GM18867 (cell line): ENCODE data around the gene ADAM17.
"Not testable (repeated sequence)": the region's sequence is repeated elsewhere in the genome, so short reads cannot be mapped to it uniquely, and the experiment has no call there.

Experiments
- ATAC-seq: cut with Tn5 transposase; IDR thresholded peaks from one replicate; pipeline ENCODE4 v1.9.1; 2021; ENCODE audit warnings: mild to moderate bottlenecking, moderate library complexity; ENCODE audit not compliant: unreplicated experiment

The ADAM17 gene

DNA sequence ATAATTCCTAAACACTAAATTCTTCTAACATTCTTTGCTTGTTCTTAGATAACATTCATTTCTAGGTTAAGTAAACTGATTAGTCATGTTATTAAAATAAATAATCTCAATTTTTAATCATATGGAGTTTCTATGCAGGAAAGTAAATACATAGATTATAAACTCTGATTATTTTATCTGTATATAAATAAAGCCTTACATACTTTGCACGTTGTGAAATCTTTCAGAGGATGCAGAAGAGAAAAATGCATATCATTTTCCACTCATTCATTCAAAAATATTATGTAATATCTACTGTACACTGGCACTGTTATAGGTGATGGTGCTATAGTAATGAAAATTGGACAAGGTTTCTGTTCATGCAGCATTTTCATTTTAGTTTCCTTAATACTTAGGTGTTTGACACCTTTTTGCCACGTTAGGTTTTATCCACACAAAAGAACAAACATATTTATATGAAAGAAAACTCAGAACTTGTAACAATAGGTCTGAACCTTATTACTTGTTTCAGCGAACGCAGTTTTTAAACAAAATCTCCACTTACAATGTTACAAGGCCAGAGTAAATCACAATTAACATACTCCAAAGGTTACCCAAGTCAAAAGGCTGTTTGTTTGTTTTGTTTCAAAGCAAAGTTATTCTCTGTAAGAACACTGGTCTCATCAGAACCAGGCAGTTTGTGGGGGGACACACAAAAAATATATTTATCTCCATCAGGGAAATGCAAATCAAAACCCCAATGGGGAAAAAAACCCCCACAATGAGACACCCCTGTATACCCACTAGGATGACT is 27.4 kb downstream of the ADAM17 start:
- ATAC-seq, result no peak

DNA sequence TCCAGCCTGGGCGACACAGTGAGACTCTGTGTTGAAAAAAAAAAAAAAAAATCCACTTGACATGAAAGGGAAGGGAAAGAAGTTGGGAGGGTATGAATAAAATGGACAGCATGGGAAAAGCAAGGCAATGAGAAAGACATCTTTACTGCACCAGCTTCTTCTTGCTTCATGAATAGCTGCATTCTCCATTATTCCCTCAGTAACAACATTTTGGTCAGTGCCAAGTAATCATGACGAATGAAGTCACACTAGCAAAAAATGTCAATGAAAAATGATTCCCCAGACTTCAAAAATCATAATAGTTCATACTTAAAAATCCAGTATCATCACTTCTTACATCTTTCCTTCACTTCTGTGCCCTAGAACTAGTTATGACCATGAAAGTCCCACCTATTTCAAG is 30.4 kb downstream of the ADAM17 start:
- ATAC-seq, result no peak

DNA sequence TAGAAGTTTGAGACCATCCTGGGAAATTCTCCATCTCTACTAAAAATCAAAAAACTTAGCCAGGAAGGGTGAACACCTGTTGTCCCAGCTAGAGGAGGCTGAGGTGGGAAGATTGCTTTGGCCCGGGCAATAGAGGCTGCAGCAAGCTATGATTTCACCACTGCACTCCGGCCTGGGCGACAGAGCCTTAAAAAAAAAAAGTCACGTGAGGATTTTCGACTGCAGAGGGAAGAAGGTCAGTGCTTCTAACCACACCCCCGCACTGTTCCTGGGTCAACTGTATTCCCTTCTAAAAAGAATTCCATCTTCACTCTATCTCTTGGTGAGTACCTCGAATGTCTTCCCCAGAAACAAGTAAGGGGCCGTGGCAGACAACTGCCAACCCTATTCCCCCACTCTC is 31.3 kb downstream of the ADAM17 start:
- no peak for ATAC-seq

DNA sequence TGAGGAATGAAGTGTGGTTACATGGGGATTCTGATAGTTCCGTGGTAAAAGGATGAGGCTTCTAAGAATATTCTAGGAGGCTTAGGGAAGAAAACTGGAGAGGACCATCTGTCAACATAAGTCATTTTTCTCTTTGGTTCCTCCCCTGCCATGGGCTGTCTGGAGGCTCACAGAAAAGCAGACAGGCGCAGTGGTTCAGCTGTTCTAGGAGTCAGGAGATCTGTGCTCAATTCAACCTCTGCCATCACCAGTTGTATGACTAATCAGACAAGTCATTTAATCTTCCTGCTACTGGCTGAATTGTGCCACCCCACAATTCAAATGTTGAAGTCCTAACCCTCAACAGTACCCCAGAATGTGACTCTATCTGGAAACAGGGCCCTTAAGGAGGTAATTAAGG is 36.4 kb downstream of the ADAM17 start:
- no peak for ATAC-seq

DNA sequence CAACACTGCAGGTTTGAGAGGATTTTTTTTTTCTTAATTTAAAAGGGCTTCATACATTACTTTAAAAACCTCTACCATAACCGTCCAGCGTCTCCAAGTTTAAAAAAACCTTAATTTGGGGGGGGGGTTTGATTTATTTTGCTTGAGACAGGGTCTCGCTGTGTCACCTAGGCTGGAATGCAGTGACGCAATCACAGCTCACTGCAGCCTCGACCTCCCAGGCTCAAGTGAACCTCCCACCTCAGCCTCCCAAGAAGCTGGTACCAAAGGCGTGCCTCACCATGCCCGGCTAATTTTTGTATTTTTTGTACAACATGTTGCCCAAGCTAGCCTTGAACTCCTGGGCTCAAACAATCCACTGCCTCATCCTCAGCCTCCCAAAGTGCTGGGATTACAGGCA is 36.9 kb downstream of the ADAM17 start:
- ATAC-seq, result no peak

DNA sequence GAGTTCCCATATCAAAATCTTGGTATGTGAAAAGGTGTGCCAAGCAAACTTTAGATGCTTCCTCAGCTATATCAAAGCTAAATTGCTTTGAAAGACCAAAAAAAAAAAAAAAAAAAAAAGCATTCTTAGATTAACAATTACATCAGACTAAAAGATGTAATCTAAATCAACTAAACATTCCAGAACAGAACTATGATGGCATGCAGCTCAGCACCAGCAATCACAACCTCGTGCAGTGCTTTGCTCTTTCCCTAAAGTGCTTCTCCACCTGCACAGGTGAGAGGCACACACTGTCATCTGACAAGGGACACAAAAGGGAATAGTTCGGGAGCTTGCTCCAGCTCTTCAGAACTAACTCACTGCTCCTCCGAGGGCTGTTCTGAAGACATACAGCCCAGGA is 37.5 kb downstream of the ADAM17 start:
- no peak for ATAC-seq

DNA sequence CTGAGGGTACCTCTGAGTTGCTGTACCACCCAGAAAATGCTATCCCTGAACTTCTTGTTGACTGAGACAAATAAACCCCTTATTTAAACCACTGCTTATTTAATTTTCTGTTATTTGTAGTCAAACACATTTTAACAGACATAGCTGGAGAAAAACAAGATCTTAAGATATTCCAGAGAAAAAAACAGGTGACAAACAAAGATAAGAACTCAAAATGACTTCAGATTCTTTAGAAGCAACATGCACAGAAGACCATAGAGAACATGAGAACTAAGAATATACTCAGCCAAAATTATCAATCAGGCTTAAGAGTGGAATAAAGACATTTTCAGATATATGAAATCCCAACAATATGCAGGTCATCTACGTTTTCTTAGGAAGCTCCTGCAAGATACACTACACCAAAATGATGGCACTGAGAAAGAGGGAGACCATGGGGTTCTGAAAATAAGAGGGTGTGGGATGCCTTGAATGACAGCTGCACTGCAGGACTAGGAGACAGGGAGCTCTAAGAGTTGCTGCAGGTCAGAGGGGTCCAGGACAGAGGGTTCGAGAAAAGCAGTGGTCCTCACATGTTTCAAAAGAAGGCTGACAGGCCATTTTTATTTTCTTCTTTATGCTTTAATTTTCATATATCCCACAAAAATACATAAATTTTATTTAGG is 38.4 kb downstream of the ADAM17 start:
- no peak for ATAC-seq

DNA sequence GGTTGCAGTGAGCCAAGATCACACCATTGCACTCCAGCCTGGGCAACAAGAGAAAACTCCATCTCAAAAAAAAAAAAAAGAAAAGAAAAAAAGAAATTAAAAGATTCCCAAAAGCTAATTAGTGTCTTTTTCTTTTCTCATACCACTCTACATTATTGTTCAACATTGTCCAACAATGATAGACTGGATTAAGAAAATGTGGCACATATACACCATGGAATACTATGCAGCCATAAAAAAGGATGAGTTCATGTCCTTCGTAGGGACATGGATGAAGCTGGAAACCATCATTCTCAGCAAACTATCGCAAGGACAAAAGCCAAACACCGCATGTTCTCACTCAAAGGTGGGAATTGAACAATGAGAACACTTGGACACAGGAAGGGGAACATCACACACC is 41.7 kb downstream of the ADAM17 start:
- ATAC-seq, result not testable (repeated sequence)

DNA sequence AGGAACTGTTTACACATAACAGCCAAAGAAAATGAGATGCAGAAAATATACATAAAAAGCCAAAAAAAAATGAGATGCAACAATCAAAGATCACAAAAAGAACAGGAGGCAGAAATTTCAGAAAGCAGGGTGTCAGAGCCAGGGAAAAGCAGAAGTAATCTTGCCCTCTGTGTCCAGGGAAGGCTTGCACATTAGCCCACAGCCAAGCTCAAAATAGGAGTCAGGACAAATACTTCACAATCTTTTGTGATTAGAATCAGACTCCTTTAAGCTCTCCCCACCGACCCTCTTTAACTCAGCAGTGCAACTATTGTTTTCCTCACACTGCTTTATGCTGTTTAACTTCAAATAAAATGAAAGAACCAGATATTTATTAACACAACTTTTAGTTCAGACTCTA is 46.7 kb downstream of the ADAM17 start:
- no peak for ATAC-seq

DNA sequence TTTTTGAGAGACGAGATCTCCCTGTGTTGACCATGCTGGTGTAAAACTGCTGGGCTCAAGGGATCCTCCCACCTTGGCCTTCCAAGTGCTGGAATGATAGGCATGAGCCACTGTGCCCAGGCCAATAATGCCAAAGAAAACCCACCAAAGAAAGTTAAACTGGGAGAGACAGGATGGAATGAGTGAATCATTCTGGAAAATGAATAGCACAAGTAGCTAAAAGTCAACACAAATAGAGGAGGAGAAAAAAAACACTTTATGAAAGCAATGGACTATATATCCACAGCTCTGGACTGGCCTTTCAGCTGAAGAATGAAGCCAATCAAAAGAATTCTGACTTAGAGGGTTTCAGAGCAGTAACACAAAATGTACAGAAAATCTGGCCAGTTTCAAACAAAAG is 57.4 kb downstream of the ADAM17 start:
- no peak for ATAC-seq

DNA sequence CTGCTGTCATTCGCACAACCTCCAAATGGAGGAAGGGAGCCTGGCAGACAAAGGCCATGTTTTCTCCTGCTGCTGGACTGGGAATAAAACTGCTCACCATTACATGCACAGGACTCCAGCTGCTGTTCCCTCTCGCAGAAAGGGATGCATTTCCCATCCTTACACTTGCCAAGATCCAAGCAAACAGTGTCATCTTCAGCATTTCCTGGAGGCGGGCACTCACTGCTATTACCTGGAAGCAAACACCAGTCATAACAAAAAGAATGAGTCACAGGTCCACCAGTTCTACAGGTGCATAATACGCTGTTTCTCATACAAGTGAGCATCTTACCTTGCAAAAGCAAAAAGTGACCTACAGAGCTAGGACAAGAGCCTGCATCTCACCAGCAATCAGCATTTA is 58.6 kb downstream of the ADAM17 start:
- ATAC-seq, result no peak

DNA sequence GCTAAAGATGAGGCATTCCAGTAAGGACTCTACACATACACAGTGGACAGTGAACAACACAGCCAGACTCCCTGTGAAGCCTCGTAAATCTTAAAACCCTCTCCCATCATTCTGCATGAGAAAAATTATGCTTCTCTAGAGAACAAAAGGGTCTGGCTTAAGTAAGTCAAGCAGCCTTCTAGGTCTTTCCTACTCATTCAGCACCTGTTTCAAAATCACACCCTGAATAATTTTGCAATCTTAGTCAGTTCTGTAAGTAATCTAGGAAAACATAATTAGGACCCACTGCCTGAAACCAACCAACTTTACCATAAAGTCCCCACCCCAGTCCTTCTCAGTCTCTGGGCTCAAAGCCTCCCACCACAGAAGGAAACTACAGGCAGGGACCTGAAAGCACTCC is 61.5 kb downstream of the ADAM17 start:
- no peak for ATAC-seq

DNA sequence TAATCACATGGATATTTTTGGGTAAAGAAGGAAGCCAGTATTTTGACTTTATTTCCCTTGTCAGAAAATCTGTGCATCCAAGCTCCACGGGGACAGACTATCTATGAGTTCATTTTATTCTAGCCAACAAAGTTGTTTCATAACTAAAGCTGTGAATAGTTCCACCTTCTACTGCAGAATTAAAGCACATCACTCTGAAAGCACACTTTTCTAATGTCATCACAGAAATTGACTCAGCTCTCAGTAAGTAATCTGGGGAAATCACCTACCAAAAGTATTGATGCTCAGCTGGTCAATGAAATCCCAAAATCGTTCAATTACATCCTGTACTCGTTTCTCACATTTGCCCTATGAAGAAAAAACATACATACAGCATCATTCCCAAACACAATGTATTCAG is 62.2 kb downstream of the ADAM17 start:
- ATAC-seq, result no peak

DNA sequence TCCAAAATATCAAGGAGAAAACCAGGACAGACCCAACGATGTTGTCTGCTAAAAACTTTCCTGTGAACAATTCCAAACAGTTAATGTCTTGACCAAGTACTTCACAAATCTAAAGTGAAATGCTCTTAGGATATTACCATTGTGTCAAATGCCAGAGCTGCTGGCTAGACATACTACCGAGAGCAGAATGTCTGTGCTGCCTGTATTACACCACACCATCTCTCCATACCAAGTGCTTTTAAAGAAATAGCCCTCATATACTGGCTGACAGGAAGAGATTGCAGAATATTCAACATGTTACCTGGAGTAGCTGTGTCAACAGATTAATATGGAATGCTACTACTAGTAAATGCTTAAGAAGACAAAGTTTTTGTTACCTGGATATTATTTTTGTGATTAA is 62.7 kb downstream of the ADAM17 start:
- ATAC-seq, result no peak

DNA sequence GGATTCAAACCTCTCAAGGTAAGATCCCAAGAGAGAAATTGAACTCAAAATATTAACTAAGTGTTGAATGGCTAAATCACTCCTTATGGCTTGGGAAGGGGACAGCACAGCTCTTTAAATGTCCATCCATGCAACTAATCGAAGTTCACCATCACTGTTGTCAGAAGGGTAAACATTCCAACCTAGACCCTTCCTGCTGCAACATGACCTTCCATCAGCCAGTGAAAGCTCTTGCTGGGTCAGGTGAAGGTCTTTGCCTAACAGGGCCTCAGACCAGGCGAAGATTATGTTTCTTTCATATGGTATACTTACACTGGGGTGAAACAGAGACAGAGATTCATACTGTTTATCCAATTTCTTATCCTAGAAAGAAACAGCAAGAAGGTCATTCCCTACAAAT is 64.8 kb downstream of the ADAM17 start:
- no peak for ATAC-seq

DNA sequence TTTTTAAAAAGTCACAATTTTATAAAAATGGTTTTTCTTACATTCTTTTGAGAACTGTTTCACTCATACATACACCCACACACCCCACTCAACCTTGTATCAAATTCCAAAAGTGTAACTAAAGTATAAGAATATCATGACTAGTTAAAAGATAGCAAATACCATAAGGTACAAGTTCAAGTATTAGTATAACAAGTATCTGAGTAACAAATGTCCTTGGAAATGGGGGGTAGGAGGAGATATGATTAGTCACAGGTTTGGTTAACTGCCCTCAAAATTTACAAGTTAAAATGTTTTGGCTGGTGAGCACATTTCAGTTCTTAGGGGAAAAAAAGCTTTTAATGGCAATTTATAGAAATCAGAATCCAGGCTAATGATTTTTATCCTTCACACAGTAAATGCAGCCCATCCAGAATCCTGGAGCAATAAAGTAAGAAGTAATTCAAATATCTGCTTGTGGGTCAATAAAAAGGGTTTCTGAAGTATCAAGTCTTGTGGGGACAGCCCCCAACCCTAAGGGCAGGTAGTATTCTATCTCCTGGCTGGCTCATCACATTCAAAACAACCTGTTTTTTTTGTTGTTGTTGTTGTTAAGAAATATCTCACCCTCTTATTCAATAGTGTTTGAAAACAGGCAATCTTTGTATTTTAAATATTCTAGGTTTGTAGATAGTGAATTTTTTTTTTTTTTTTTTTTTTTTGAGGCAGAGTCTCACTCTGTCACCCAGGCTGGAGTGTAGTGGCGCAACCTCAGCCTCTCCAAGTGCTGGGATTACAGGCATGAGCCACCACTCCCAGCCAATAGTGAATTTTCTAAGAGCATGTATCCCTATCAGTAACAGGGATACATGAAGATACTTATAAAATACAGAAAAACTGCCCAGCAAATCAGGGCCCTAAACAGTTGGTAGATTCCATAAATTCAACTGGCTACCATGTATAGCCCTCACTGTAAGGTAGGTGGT is 66.8 kb downstream of the ADAM17 start:
- ATAC-seq, result no peak

DNA sequence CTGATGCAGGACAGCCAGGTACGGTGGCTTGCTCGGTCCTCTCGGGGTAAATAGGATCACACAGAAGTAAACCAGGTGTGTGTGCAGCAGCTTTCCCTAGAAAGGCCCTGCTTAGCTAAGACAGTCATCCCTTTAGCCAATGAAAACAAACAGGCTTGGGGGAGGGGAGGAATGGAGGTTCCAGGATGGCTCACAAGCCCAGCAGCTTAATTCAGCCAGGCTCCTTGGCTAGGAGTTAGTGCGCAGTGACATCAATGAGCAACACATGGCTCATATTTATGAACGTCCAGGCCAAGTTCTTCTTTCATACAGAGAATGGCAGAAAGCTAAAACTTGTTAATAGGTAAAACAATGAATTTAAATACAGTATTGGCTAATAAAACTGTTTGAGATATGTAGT is 71.1 kb downstream of the ADAM17 start:
- no peak for ATAC-seq

DNA sequence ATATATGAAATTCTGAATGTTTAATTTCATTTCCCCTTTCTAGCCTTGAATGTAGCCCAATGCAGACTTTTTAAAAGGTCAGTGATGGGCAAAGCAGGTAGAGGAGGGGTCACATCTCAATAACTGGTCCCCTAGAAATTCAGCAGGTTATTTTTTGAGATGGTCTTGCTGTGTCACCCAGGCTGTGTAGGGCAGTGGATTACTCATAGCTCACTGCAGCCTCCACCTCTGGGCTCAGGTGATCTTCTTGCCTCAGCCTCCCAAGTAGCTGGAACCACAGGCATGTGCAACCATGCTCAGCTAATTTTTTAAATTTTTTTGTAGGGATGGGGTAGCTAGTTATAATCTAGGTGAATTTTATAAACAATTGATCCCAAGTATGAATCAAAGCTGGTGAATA is 72.5 kb downstream of the ADAM17 start:
- ATAC-seq, result no peak

DNA sequence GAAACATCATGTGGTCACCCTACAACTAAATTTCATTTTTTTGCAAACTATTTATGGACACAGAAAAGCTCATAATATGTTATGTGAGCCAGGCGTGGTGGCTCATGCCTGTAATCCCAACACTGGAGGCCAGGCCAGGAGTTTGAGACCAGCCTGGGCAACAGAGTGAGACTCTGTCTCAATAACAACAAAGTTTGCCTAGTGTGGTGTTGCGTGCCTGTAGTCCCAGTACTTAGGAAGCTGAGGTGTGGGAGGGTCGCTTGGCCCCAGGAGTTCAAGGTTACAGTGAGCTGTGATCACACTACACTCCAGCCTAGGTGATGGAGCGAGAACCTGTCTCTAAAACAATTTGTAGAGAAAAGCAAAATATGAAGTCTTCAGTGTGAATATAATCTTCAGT is 75.5 kb downstream of the ADAM17 start:
- ATAC-seq, result no peak

DNA sequence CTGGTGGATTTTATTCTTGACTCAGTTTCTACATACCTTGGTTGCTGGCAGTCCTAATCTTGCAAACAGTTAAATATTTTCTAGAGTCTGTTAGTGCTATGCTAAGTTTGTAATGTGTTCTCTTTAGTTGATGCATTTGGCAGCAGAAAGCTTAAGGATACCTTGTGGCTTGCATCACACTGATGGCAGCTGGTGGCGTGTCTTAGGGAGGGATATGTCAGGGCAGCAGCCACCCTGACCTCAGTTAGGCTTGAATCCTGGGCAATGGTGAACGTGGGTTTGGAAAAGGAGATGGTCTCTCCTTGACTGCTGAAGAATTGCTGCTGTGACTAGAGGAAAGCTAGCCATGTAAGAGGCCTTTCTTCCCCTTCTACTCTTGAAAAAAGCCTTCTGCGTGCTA is 77.1 kb downstream of the ADAM17 start:
- no peak for ATAC-seq

DNA sequence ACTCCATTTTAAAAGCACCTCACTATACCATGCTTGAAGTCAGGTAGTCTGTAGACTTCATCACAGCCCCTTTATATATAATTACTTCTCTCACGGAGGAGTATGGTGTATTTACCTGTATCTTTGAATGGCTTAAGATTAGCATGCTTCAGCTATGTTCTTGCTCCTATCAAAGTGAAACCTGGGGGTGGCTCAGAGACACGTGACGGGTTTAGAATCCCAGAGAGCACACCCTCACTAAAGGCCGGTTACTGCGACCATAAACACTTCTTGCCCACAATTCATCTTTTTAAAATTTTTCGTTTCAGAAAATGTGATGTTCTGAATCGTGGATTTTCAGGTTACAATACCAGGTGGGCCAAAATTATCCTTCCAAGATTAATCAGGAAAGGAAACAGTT is 77.7 kb downstream of the ADAM17 start:
- ATAC-seq, result no peak
